Panc1 (cell line): ENCODE data around the gene TRAM2. TPM values are rescaled to one million over a fixed set of nuclear protein-coding genes. Genes with fewer than 3 reads are reported as not detected.
A peak's percentile ranks its signal among the peaks of the same experiment; 100 is the strongest.

Experiments used
- ATAC-seq: fragments of 200-7000 bp; cut with Tn5 transposase; 2 replicates; pipeline ENCODE4 v1.9.1; 2020; ENCODE audit warnings: mild to moderate bottlenecking, moderate library complexity
- BruUV-seq: library from RNA; stranded (reverse); fragments of 400-500 nt; replicated peaks from 2 replicates; lab custom pipeline; 2021; lab: Mats Ljungman, UMichigan
- CTCF ChIA-PET: fragments of 300-600 bp; sonication (Branson Sonifier 250); formaldehyde crosslinking; loops from one replicate; lab custom pipeline; 2022; ENCODE audit warnings: antibody characterized with exemption; lab: Charles Lee
- POLR2A ChIA-PET: fragments of 300-600 bp; sonication (Branson Sonifier 250); formaldehyde crosslinking; loops from one replicate; lab custom pipeline; 2022; ENCODE audit warnings: antibody characterized with exemption; lab: Charles Lee
- DNase-seq: peaks from one replicate; pipeline ENCODE4 v3.0.0-alpha.2; 2010; ENCODE audit warnings: low read depth, low spot score
- H3K27ac ChIP-seq: 2 replicates; pipeline ENCODE4 v1.5.1; 2011; ENCODE audit warnings: mild to moderate bottlenecking, low read length, inconsistent platforms
- H3K27me3 ChIP-seq: fragments of 200-500 bp; sonication (Bioruptor generic); 2 replicates; pipeline ENCODE4 v1.6.0; 2014; ENCODE audit warnings: low read length, inconsistent platforms; ENCODE audit not compliant: control insufficient read depth, insufficient read depth
- H3K36me3 ChIP-seq: fragments of 200-500 bp; sonication (Bioruptor generic); 2 replicates; pipeline ENCODE4 v1.5.1; 2014; ENCODE audit warnings: inconsistent platforms, mild to moderate bottlenecking, low read length, moderate library complexity; ENCODE audit not compliant: control insufficient read depth, insufficient read depth
- H3K4me1 ChIP-seq: 2 replicates; pipeline ENCODE4 v1.5.1; 2011; ENCODE audit warnings: inconsistent platforms, mild to moderate bottlenecking, low read length, moderate library complexity; ENCODE audit not compliant: control insufficient read depth, insufficient read depth
- H3K4me3 ChIP-seq, 2 experiments: 2 replicates each; pipeline ENCODE4 v1.5.1; 2011 to 2012; ENCODE audit warnings: low read depth in 2 of 2, low read length in 2 of 2, mild to moderate bottlenecking in 2 of 2, inconsistent platforms in 1 of 2, moderate library complexity in 1 of 2
- H3K9me3 ChIP-seq: fragments of 200-500 bp; sonication (Bioruptor generic); 2 replicates; pipeline ENCODE4 v1.5.1; 2014; ENCODE audit warnings: low read depth, mild to moderate bottlenecking, inconsistent platforms, low read length, moderate library complexity; ENCODE audit not compliant: control insufficient read depth, insufficient read depth
- POLR2AphosphoS5 ChIP-seq: IDR thresholded peaks from 2 replicates; pipeline ENCODE4 v1.6.1; 2012; ENCODE audit warnings: mild to moderate bottlenecking, low read depth, low read length, moderate library complexity
- SIN3A ChIP-seq: IDR thresholded peaks from 2 replicates; pipeline ENCODE4 v1.6.1; 2012; ENCODE audit warnings: low read depth, mild to moderate bottlenecking, low read length, moderate library complexity, borderline replicate concordance; ENCODE audit not compliant: insufficient read depth
- TCF7L2 ChIP-seq: IDR thresholded peaks from 2 replicates; pipeline ENCODE4 v1.6.1; 2011; ENCODE audit warnings: mild to moderate bottlenecking, low read depth, low read length, inconsistent platforms
- in situ Hi-C: cut with HindIII; loops from 2 replicates; pipeline ENCODE4 v1.10.0; 2016; ENCODE audit warnings: low sequenced_read_pairs, low pct_unique_long_range_greater_than_20kb
- intact Hi-C: fragments of 100-400 bp; cut with micrococcal nuclease; formaldehyde crosslinking; loops from one replicate; pipeline ENCODE4 v1.10.0; 2022; ENCODE audit not compliant: unreplicated experiment
- total RNA-seq: library from RNA; stranded (reverse); gene quantifications from one replicate; pipeline ENCODE4 v1.2.1, GENCODE V29; 2021; ENCODE audit not compliant: unreplicated experiment
- TF ChIP-seq, protein P1 (sequence below), 2 experiments: IDR thresholded peaks; 2 replicates each; pipeline ENCODE4 v1.6.1; 2011 to 2012; ENCODE audit warnings: low read depth in 2 of 2, control low read depth in 1 of 2, low read length in 1 of 2, mild to moderate bottlenecking in 1 of 2, moderate library complexity in 1 of 2; ENCODE audit not compliant: insufficient read depth in 1 of 2
- TF ChIP-seq, protein P2 (sequence below): fragments of 450-650 bp; IDR thresholded peaks from 2 replicates; pipeline ENCODE4 v1.5.1; 2017; ENCODE audit warnings: mild to moderate bottlenecking

TRAM2 gene
- total RNA-seq, 1 experiment from 2014 or later, result 56.7 TPM

DNA sequence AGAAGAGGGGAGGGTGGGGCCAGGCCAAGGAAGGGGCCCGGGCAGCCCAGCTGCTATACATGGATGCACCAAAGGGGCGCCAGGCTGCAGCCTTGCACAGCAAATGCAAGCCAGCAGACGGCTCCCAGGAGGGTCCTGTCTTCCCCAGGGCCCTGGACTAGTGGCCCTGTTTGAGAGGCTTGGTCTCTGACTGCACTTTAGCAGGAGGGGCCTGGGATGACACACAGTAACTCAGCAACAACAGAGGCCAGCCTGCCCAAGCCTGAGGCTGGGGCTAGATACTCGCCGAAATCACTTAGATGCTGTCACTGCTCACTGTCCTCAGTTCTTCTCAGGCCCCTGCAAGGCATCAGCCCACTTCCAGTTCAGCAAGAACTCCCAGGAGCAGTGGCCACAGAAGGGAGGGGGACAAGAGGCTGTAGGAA is 73.5 kb downstream of the TRAM2 start:
- ChIA-PET CTCF (no interaction called here), POLR2A (no interaction called here)
- DNase-seq (no peak), ATAC-seq (peak; percentile 20)
- no peaks in the 10 kb centered on the region for H3K27me3 ChIP-seq
- no peak for TF ChIP-seq TCF7L2
- TF ChIP-seq, protein P1, sequence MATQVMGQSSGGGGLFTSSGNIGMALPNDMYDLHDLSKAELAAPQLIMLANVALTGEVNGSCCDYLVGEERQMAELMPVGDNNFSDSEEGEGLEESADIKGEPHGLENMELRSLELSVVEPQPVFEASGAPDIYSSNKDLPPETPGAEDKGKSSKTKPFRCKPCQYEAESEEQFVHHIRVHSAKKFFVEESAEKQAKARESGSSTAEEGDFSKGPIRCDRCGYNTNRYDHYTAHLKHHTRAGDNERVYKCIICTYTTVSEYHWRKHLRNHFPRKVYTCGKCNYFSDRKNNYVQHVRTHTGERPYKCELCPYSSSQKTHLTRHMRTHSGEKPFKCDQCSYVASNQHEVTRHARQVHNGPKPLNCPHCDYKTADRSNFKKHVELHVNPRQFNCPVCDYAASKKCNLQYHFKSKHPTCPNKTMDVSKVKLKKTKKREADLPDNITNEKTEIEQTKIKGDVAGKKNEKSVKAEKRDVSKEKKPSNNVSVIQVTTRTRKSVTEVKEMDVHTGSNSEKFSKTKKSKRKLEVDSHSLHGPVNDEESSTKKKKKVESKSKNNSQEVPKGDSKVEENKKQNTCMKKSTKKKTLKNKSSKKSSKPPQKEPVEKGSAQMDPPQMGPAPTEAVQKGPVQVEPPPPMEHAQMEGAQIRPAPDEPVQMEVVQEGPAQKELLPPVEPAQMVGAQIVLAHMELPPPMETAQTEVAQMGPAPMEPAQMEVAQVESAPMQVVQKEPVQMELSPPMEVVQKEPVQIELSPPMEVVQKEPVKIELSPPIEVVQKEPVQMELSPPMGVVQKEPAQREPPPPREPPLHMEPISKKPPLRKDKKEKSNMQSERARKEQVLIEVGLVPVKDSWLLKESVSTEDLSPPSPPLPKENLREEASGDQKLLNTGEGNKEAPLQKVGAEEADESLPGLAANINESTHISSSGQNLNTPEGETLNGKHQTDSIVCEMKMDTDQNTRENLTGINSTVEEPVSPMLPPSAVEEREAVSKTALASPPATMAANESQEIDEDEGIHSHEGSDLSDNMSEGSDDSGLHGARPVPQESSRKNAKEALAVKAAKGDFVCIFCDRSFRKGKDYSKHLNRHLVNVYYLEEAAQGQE (IDR thresholded peaks at IDR 0.05; ENCODE audit: insufficient read depth in 1 of 2, low read depth in 2 of 2, low read length in 1 of 2), result no peak
- no peak for TF ChIP-seq SIN3A
- peaks cover 7% of the 10 kb centered on the region for H3K36me3 ChIP-seq
- no peak overlapping the region for H3K4me3 ChIP-seq
- BruUV-seq, result no TSS peak
- no peaks in the 10 kb centered on the region for H3K9me3 ChIP-seq
- in situ Hi-C loops (no loop called here), intact Hi-C loops (no loop called here)
- peak overlapping the region; percentile 18; the same call in 1 of the 2 replicates for H3K27ac ChIP-seq
- peaks cover 19% of the 10 kb centered on the region for H3K4me1 ChIP-seq

- no peaks in the 10 kb centered on the region for H3K27me3 ChIP-seq
- ATAC-seq (no peak), DNase-seq (no peak)
- intact Hi-C loops (no loop called here), in situ Hi-C loops (no loop called here)
- BruUV-seq, result no TSS peak
- no peak overlapping the region for H3K27ac ChIP-seq
- H3K4me1 ChIP-seq, result peaks cover 19% of the 10 kb centered on the region
- CTCF ChIA-PET, result no interaction called here
- POLR2A ChIA-PET, result no interaction called here
- TF ChIP-seq, protein P2, sequence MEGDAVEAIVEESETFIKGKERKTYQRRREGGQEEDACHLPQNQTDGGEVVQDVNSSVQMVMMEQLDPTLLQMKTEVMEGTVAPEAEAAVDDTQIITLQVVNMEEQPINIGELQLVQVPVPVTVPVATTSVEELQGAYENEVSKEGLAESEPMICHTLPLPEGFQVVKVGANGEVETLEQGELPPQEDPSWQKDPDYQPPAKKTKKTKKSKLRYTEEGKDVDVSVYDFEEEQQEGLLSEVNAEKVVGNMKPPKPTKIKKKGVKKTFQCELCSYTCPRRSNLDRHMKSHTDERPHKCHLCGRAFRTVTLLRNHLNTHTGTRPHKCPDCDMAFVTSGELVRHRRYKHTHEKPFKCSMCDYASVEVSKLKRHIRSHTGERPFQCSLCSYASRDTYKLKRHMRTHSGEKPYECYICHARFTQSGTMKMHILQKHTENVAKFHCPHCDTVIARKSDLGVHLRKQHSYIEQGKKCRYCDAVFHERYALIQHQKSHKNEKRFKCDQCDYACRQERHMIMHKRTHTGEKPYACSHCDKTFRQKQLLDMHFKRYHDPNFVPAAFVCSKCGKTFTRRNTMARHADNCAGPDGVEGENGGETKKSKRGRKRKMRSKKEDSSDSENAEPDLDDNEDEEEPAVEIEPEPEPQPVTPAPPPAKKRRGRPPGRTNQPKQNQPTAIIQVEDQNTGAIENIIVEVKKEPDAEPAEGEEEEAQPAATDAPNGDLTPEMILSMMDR, result no peak
- TF ChIP-seq, protein P1 (IDR thresholded peaks at IDR 0.05; ENCODE audit: insufficient read depth in 1 of 2, low read depth in 2 of 2, low read length in 1 of 2), result no peak
- TF ChIP-seq TCF7L2, result no peak
- TF ChIP-seq POLR2AphosphoS5, result no peak
- TF ChIP-seq SIN3A, result no peak
- H3K36me3 ChIP-seq, result peaks cover 3% of the 10 kb centered on the region
- no peak overlapping the region for H3K4me3 ChIP-seq
- no peaks in the 10 kb centered on the region for H3K9me3 ChIP-seq
These were observed 74.4 kb downstream of the TRAM2 start for GRCh38 chr6:52502306-52503029.
